DND-41 (cell line): ENCODE measurements around the gene AP1M1.

Source experiments
- EZH2 ChIP-seq: IDR thresholded peaks from 3 replicates; pipeline ENCODE4 v1.6.1; 2012; ENCODE audit warnings: borderline replicate concordance, low read depth, mild to moderate bottlenecking, moderate library complexity, low read length, inconsistent platforms; ENCODE audit not compliant: severe bottlenecking
- TF ChIP-seq, protein P1 (sequence below): IDR thresholded peaks from 2 replicates; pipeline ENCODE4 v1.5.1; 2012; ENCODE audit warnings: borderline replicate concordance, low read length, moderate library complexity, mild to moderate bottlenecking; ENCODE audit not compliant: poor library complexity, severe bottlenecking; ENCODE audit errors: extremely low read depth

- TF ChIP-seq, protein P1, sequence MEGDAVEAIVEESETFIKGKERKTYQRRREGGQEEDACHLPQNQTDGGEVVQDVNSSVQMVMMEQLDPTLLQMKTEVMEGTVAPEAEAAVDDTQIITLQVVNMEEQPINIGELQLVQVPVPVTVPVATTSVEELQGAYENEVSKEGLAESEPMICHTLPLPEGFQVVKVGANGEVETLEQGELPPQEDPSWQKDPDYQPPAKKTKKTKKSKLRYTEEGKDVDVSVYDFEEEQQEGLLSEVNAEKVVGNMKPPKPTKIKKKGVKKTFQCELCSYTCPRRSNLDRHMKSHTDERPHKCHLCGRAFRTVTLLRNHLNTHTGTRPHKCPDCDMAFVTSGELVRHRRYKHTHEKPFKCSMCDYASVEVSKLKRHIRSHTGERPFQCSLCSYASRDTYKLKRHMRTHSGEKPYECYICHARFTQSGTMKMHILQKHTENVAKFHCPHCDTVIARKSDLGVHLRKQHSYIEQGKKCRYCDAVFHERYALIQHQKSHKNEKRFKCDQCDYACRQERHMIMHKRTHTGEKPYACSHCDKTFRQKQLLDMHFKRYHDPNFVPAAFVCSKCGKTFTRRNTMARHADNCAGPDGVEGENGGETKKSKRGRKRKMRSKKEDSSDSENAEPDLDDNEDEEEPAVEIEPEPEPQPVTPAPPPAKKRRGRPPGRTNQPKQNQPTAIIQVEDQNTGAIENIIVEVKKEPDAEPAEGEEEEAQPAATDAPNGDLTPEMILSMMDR: no peak
- no peak for TF ChIP-seq EZH2
Measured at GRCh38 chr19:16199275-16199932, 1.7 kb downstream of the AP1M1 start.
